MM.1S (cell line): ENCODE results near the gene ACTR3.

Source experiments
- DNase-seq: peaks from one replicate; pipeline ENCODE4 v3.0.0-alpha.2; 2015
- H2AFZ ChIP-seq: fragments of 300-600 bp; sonication (generic); 2 replicates; pipeline ENCODE4 v1.6.0; 2016; ENCODE audit warnings: antibody characterized with exemption, low read length
- H3F3A ChIP-seq: fragments of 300-600 bp; sonication (generic); 2 replicates; pipeline ENCODE4 v1.6.1; 2016; ENCODE audit warnings: mild to moderate bottlenecking, antibody characterized with exemption, low read length, moderate library complexity, mixed read lengths; ENCODE audit not compliant: insufficient read depth
- H3K27ac ChIP-seq: fragments of 300-600 bp; sonication (generic); 2 replicates; pipeline ENCODE4 v1.5.1; 2016; ENCODE audit warnings: mild to moderate bottlenecking, low read length
- H3K27me3 ChIP-seq: fragments of 300-600 bp; sonication (generic); replicated peaks from 2 replicates; pipeline ENCODE4 v1.6.0; 2016; ENCODE audit warnings: low read length; ENCODE audit not compliant: insufficient read depth
- H3K36me3 ChIP-seq: fragments of 300-600 bp; sonication (generic); replicated peaks from 2 replicates; pipeline ENCODE4 v1.6.1; 2016; ENCODE audit warnings: mild to moderate bottlenecking, low read length, mixed read lengths; ENCODE audit not compliant: insufficient read depth
- H3K4me1 ChIP-seq: fragments of 300-600 bp; sonication (generic); 2 replicates; pipeline ENCODE4 v1.6.1; 2016; ENCODE audit warnings: low read length, mixed read lengths
- H3K4me2 ChIP-seq: fragments of 300-600 bp; sonication (generic); 2 replicates; pipeline ENCODE4 v1.6.0; 2016; ENCODE audit warnings: low read depth, low read length
- H3K4me3 ChIP-seq: fragments of 300-600 bp; sonication (generic); 2 replicates; pipeline ENCODE4 v1.5.1; 2016; ENCODE audit warnings: low read length, mixed read lengths
- H3K79me2 ChIP-seq: fragments of 300-600 bp; sonication (generic); 2 replicates; pipeline ENCODE4 v1.6.1; 2016; ENCODE audit warnings: mixed run types, low read length, mixed read lengths
- H3K9ac ChIP-seq: fragments of 300-600 bp; sonication (generic); 2 replicates; pipeline ENCODE4 v1.6.1; 2016; ENCODE audit warnings: low read length, mixed read lengths
- H3K9me2 ChIP-seq: fragments of 300-600 bp; sonication (generic); replicated peaks from 2 replicates; pipeline ENCODE4 v1.6.1; 2016; ENCODE audit warnings: mild to moderate bottlenecking, low read length, mixed read lengths; ENCODE audit not compliant: insufficient read depth
- H3K9me3 ChIP-seq: fragments of 300-600 bp; sonication (generic); replicated peaks from 2 replicates; pipeline ENCODE4 v1.6.1; 2016; ENCODE audit warnings: mild to moderate bottlenecking, low read length, mixed read lengths; ENCODE audit not compliant: insufficient read depth
- H4K20me1 ChIP-seq: fragments of 300-600 bp; sonication (generic); 2 replicates; pipeline ENCODE4 v1.6.1; 2016; ENCODE audit warnings: mild to moderate bottlenecking, low read length, moderate library complexity, mixed read lengths; ENCODE audit not compliant: insufficient read depth
- CTCF ChIP-seq: fragments of 300-600 bp; sonication (generic); IDR thresholded peaks from 2 replicates; pipeline ENCODE4 v1.5.1; 2016; ENCODE audit warnings: antibody characterized with exemption, low read length, mixed read lengths
- EZH2 ChIP-seq: fragments of 300-600 bp; sonication (generic); optimal IDR thresholded peaks from 2 replicates; pipeline ENCODE3; 2017; ENCODE audit warnings: low read depth, mild to moderate bottlenecking, antibody characterized with exemption, low read length, mixed read lengths
- EZH2phosphoT487 ChIP-seq: fragments of 300-600 bp; sonication (generic); IDR thresholded peaks from 2 replicates; pipeline ENCODE4 v1.6.1; 2018; ENCODE audit warnings: antibody characterized with exemption, low read length

The ACTR3 gene

DNA sequence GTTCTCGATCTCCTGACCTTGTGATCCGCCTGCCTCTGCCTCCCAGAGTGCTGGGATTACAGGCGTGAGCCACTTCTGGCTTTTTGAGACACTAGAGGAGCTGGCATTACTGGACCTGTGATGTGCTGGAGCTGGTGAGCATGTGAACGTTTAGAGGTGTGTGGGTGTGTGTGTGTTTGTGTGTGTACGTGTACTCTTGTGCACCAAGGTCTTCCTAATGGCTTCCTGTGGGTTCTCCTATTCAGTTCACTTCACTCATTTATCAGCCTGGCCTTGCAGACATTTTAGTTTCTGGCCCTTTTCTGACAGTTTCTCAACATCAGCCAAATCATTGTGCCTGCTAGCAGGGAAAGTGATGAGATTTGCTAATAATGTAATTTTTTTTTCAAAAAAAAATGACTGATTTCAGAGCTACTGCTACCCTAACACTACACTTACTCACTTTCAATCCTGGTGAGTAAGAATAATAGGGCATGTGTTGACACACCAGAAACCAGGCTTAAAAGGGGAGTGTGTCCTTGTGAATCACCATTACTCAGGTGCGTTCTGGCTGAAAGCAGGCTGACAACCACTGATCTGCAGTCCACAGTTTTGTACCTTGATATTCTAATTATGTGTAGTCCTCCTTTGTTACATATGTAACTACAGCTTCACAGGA, 41.0 kb upstream of the ACTR3 start:
- H3K79me2 ChIP-seq: no peaks in the 10 kb centered on the region
- no peak for DNase-seq
- TF ChIP-seq EZH2phosphoT487 (no peak), CTCF (no peak), EZH2 (no peak)
- no peaks in the 10 kb centered on the region for H3K4me1 ChIP-seq
- H3K27ac ChIP-seq: no peak overlapping the region
- H3K4me3 ChIP-seq: no peak overlapping the region
- no peaks in the 10 kb centered on the region for H3K36me3 ChIP-seq
- no peak overlapping the region for H3K4me2 ChIP-seq
- H3K9ac ChIP-seq: no peak overlapping the region
- no peaks in the 10 kb centered on the region for H3K27me3 ChIP-seq
- no peaks in the 10 kb centered on the region for H4K20me1 ChIP-seq
- no peak overlapping the region for H2AFZ ChIP-seq
- no peaks in the 10 kb centered on the region for H3K9me2 ChIP-seq
- H3F3A ChIP-seq: no peaks in the 10 kb centered on the region
- no peaks in the 10 kb centered on the region for H3K9me3 ChIP-seq

DNA sequence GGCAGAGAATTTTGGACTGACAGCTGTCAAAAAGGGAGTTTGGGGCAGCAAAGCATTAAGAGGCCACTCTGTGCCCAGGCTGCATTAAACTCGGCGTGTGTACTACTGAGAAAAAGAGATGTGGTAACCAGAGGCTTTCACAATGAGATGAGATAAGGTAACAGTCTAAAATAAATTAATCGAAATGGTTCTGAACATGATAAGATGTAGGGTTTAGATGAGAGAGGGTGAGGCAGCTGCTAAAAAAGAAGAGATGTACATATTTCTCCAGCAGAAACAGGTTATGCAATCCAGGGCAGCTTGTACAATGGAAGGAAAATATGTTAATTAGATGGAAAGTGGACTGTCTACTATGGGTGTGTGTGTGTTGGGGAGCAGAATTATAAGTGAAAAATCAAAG, 39.2 kb upstream of the ACTR3 start:
- no peaks in the 10 kb centered on the region for H3K4me1 ChIP-seq
- H2AFZ ChIP-seq: no peak overlapping the region
- no peaks in the 10 kb centered on the region for H3K9me3 ChIP-seq
- no peak overlapping the region for H3K4me3 ChIP-seq
- H3K36me3 ChIP-seq: no peaks in the 10 kb centered on the region
- no peak overlapping the region for H3K4me2 ChIP-seq
- no peak for DNase-seq
- no peak overlapping the region for H3K27ac ChIP-seq
- no peaks in the 10 kb centered on the region for H4K20me1 ChIP-seq
- no peaks in the 10 kb centered on the region for H3K27me3 ChIP-seq
- TF ChIP-seq EZH2 (no peak), EZH2phosphoT487 (no peak), CTCF (no peak)
- H3K79me2 ChIP-seq: no peaks in the 10 kb centered on the region
- H3K9ac ChIP-seq: no peak overlapping the region
- no peaks in the 10 kb centered on the region for H3F3A ChIP-seq
- H3K9me2 ChIP-seq: no peaks in the 10 kb centered on the region

DNA sequence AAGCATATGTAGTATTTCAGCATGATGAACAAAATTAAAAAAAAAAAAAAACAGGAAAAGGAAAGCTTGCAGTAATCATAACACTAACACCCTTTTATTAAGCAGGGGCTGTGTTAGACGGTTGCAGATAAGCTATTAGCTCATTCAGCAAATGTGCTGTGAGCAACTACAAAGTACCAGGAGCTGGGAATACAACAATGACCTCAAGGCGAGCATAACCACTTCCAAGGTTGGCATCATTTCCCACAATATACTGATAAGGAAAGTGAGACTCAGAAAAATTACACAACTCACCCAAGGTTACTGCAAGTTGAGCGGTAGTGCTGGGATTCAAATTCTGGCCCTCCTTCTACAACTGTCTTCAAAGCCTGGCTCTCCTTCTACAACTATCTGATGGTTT, 38.2 kb upstream of the ACTR3 start:
- Histone ChIP-seq H4K20me1 (no peaks in the 10 kb centered on the region), H3K4me1 (no peaks in the 10 kb centered on the region), H3K27me3 (no peaks in the 10 kb centered on the region), H3F3A (no peaks in the 10 kb centered on the region), H2AFZ (no peak overlapping the region), H3K27ac (no peak overlapping the region), H3K36me3 (no peaks in the 10 kb centered on the region), H3K4me2 (no peak overlapping the region), H3K79me2 (no peaks in the 10 kb centered on the region), H3K9ac (no peak overlapping the region), H3K4me3 (no peak overlapping the region), H3K9me3 (no peaks in the 10 kb centered on the region), H3K9me2 (no peaks in the 10 kb centered on the region)
- TF ChIP-seq EZH2 (no peak), CTCF (no peak), EZH2phosphoT487 (no peak)
- no peak for DNase-seq
